ENCODE results near the gene VEGFA. TPM values are rescaled to one million over a fixed set of nuclear protein-coding genes. Genes with fewer than 3 reads are reported as not detected.

Gene VEGFA
- total RNA-seq, 1 donor from 2014 or later, result 29.0 TPM

DNA sequence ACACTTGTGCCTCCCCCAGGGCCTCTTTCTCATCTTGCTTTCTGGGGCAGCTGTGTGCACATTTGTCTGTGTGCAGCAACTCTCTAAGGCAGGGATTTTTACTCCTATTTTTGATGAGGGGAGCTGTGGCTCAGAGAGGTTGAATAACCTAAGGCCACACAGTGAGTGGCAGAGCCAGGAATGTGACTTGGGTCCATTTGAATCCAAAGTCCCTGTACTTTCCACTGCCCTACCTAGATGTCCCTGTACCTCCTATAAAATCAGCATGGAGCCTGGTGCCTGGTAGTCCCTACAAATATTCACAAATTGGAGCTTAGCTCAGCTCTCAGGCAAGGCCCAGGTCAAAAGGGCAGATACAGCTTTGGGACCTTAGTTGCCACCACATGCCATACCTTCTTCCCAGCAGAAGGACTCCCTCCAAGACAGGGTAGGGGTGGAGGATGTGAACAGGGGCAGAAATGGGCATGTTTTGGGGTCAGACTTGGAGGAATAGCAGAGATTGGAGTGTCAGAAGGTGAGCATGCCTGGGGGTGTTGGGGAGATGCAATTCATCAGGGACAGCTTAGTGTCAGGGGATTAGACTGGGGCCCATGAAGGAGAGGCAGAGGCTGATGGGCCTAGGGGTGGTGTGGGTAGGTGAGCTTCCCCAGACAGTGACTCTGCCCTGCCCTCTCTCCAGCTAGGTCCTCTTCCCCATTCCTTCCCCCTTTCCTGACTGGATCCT lies 4.1 kb upstream of the VEGFA start:
- TF ChIP-seq, protein P1, sequence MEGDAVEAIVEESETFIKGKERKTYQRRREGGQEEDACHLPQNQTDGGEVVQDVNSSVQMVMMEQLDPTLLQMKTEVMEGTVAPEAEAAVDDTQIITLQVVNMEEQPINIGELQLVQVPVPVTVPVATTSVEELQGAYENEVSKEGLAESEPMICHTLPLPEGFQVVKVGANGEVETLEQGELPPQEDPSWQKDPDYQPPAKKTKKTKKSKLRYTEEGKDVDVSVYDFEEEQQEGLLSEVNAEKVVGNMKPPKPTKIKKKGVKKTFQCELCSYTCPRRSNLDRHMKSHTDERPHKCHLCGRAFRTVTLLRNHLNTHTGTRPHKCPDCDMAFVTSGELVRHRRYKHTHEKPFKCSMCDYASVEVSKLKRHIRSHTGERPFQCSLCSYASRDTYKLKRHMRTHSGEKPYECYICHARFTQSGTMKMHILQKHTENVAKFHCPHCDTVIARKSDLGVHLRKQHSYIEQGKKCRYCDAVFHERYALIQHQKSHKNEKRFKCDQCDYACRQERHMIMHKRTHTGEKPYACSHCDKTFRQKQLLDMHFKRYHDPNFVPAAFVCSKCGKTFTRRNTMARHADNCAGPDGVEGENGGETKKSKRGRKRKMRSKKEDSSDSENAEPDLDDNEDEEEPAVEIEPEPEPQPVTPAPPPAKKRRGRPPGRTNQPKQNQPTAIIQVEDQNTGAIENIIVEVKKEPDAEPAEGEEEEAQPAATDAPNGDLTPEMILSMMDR (IDR thresholded peaks at IDR 0.05), result no peak
- H3K4me3 Mint-ChIP-seq, result no peak overlapping the region
- DNase-seq (no peak), ATAC-seq (ENCODE audit: low read depth) (no peak)
- H3K27me3 Mint-ChIP-seq, result peaks cover 3% of the 10 kb centered on the region
- CTCF ChIA-PET, result interaction anchor here (1.8 kb wide), 1 partner anchor 9 kb away, joined by 4 read pairs; no protein-coding TSS in a partner anchor
- intact Hi-C loops (cut with micrococcal nuclease), result no loop called here
- H3K9me3 Mint-ChIP-seq, result no peaks in the 10 kb centered on the region
- peaks cover 2% of the 10 kb centered on the region for H3K36me3 Mint-ChIP-seq (ENCODE audit: low read depth)
- no peak overlapping the region for H3K27ac Mint-ChIP-seq
- POLR2A ChIA-PET, result no interaction called here
- peaks cover 8% of the 10 kb centered on the region for H3K4me1 Mint-ChIP-seq

- TF ChIP-seq, protein P1 (IDR thresholded peaks at IDR 0.05), result no peak
- H3K4me3 Mint-ChIP-seq, result no peak overlapping the region
- DNase-seq (no peak), ATAC-seq (ENCODE audit: low read depth) (no peak)
- H3K36me3 Mint-ChIP-seq (ENCODE audit: low read depth), result peaks cover 2% of the 10 kb centered on the region
- H3K4me1 Mint-ChIP-seq, result peaks cover 8% of the 10 kb centered on the region
- peaks cover 3% of the 10 kb centered on the region for H3K27me3 Mint-ChIP-seq
- H3K9me3 Mint-ChIP-seq, result no peaks in the 10 kb centered on the region
- ChIA-PET CTCF (interaction anchor here (1.8 kb wide), 1 partner anchor 8 kb away, joined by 4 read pairs; no protein-coding TSS in a partner anchor), POLR2A (no interaction called here)
- intact Hi-C loops (cut with micrococcal nuclease), result no loop called here
- H3K27ac Mint-ChIP-seq, result no peak overlapping the region
These were observed 3.5 kb upstream of the VEGFA start for GRCh38 chr6:43766500-43766853.

DNA sequence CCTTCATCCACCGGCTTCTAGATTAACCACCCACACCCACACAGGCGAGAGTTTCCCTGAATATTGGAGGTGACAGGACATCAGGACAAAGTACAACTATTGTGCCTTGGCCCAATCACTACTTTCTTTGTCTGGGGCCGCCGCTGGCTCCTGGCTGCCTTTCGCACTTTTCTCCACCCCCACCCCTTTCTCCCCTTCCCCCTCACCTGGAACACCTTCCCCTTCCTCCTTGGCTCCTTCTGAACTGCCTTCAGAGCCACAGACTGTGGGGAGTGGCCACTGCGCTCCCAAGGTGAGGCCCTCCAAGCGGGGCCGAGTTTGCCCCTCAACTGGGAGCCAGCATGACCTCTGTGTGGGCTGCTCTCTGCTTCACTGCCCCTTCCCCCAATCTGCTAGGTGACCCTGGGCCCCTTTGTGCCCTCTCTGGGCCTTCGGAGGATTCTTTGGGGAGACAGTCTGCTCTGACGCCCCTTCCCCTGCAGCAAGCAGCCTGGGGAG lies 3.0 kb upstream of the VEGFA start:
- H3K9me3 Mint-ChIP-seq, result no peaks in the 10 kb centered on the region
- H3K4me1 Mint-ChIP-seq, result peaks cover 9% of the 10 kb centered on the region
- peaks cover 2% of the 10 kb centered on the region for H3K36me3 Mint-ChIP-seq (ENCODE audit: low read depth)
- ATAC-seq (ENCODE audit: low read depth), result no peak
- no peak for DNase-seq
- no peak overlapping the region for H3K4me3 Mint-ChIP-seq
- TF ChIP-seq, protein P1 (IDR thresholded peaks at IDR 0.05), result no peak
- intact Hi-C loops (cut with micrococcal nuclease), result no loop called here
- H3K27ac Mint-ChIP-seq, result no peak overlapping the region
- CTCF ChIA-PET, result interaction anchor here (5.5 to 8.4 kb wide), 2 partner anchors 100 to 308 kb away, joined by 50 to 99 read pairs; no protein-coding TSS in a partner anchor
- peaks cover 3% of the 10 kb centered on the region for H3K27me3 Mint-ChIP-seq
- POLR2A ChIA-PET, result no interaction called here

- Mint-ChIP-seq H3K36me3 (ENCODE audit: low read depth) (peaks cover 2% of the 10 kb centered on the region), H3K9me3 (no peaks in the 10 kb centered on the region), H3K27me3 (peaks cover 5% of the 10 kb centered on the region), H3K4me1 (peaks cover 14% of the 10 kb centered on the region), H3K27ac (no peak overlapping the region), H3K4me3 (no peak overlapping the region)
- ATAC-seq (ENCODE audit: low read depth) (no peak), DNase-seq (no peak)
- TF ChIP-seq, protein P1 (IDR thresholded peaks at IDR 0.05), result no peak
- ChIA-PET POLR2A (interaction anchor here (5.7 kb wide), 1 partner anchor 53 kb away, joined by 41 read pairs; no protein-coding TSS in a partner anchor), CTCF (interaction anchor here (0.6 to 8.4 kb wide), 10 partner anchors 22 to 311 kb away, joined by 3 to 99 read pairs (median 4); partner anchors contain the start of gene RSPH9)
- intact Hi-C loops (cut with micrococcal nuclease), result loop anchor here (2.0 kb wide), 1 partner anchor 359 kb away; the partner anchor contains the start of genes MRPL14 and TMEM63B
These were observed 2.2 kb upstream of the VEGFA start for GRCh38 chr6:43767553-43768505.
